HCT116 (cell line): ENCODE results near the gene RREB1. TPM values are rescaled to one million over a fixed set of nuclear protein-coding genes. Genes with fewer than 3 reads are reported as not detected.

ENCODE experiments used
- ATAC-seq: fragments of 200-7000 bp; cut with Tn5 transposase; 2 replicates; pipeline ENCODE4 v1.9.1; 2020; ENCODE audit warnings: mild to moderate bottlenecking, moderate library complexity
- BruUV-seq: library from RNA; stranded (reverse); fragments of 400-500 nt; replicated peaks from 2 replicates; lab custom pipeline; 2021; lab: Mats Ljungman, UMichigan
- CTCF ChIA-PET: fragments of 300-600 bp; sonication (Branson Sonifier 250); formaldehyde crosslinking; loops from one replicate; lab custom pipeline; 2021; ENCODE audit warnings: antibody characterized with exemption; lab: Charles Lee
- POLR2A ChIA-PET: fragments of 300-600, 350-600 bp; sonication (Branson Sonifier 250); formaldehyde crosslinking; loops from one replicate; lab custom pipeline; 2021; ENCODE audit warnings: antibody characterized with exemption; lab: Charles Lee
- RAD21 ChIA-PET, 2 experiments: fragments of 300-600 bp; sonication (Branson Sonifier 250); formaldehyde crosslinking; loops; one replicate each; lab custom pipeline; 2023; ENCODE audit warnings: low total read pairs in 2 of 2; ENCODE audit not compliant: uncharacterized antibody in 2 of 2, unreplicated experiment in 2 of 2, low non-redundant PET in 1 of 2; lab: Charles Lee
- DNase-seq: peaks from one replicate; pipeline ENCODE4 v3.0.0-alpha.2; 2010; ENCODE audit warnings: low read depth, low spot score
- H2AFZ ChIP-seq: fragments of 200-600 bp; shearing (Covaris generic), sonication (generic); 2 replicates; pipeline ENCODE4 v1.6.1; 2017; ENCODE audit warnings: low read depth, mixed run types, mixed read lengths, antibody characterized with exemption, low read length; ENCODE audit not compliant: poor library complexity, severe bottlenecking
- H3K27ac ChIP-seq: 2 replicates; pipeline ENCODE4 v1.5.1; 2012; ENCODE audit warnings: low read depth, low read length
- H3K27me3 ChIP-seq: fragments of 200-600 bp; sonication (generic); 2 replicates; pipeline ENCODE4 v1.6.1; 2016; ENCODE audit warnings: mixed run types, low read length, mixed read lengths; ENCODE audit not compliant: insufficient read depth
- H3K36me3 ChIP-seq, 2 experiments: fragments of 200-500 bp in 1 of 2; fragments of 200-600 bp in 1 of 2; sonication (Bioruptor generic) in 1 of 2; sonication (generic) in 1 of 2; 2 replicates each; pipeline versions ENCODE4 v1.5.1 to v1.6.1; 2014 to 2016; ENCODE audit warnings: low read length in 2 of 2, inconsistent platforms in 1 of 2, mixed read lengths in 1 of 2, mixed run types in 1 of 2; ENCODE audit not compliant: insufficient read depth in 2 of 2, control insufficient read depth in 1 of 2
- H3K4me1 ChIP-seq, 2 experiments: fragments of 200-600 bp in 1 of 2; sonication (generic) in 1 of 2; 2 replicates each; pipeline versions ENCODE4 v1.5.1 to v1.6.1; 2012 to 2017; ENCODE audit warnings: low read length in 2 of 2, inconsistent platforms in 1 of 2, mild to moderate bottlenecking in 1 of 2, mixed read lengths in 1 of 2, mixed run types in 1 of 2, moderate library complexity in 1 of 2; ENCODE audit not compliant: insufficient read depth in 2 of 2, control insufficient read depth in 1 of 2
- H3K4me2 ChIP-seq: fragments of 200-600 bp; sonication (generic); 2 replicates; pipeline ENCODE4 v1.6.1; 2017; ENCODE audit warnings: mixed run types, low read length, mixed read lengths
- H3K4me3 ChIP-seq, 2 experiments: fragments of 200-600 bp in 1 of 2; sonication (generic) in 1 of 2; replicated peaks in 1 of 2; 2 replicates each; pipeline ENCODE4 v1.5.1; 2011 to 2016; ENCODE audit warnings: low read length in 2 of 2, control low read depth in 1 of 2, low read depth in 1 of 2, mild to moderate bottlenecking in 1 of 2, mixed read lengths in 1 of 2, mixed run types in 1 of 2
- H3K79me2 ChIP-seq: fragments of 200-600 bp; sonication (generic); 2 replicates; pipeline ENCODE4 v1.6.1; 2017; ENCODE audit warnings: mild to moderate bottlenecking, mixed run types, low read length, moderate library complexity, mixed read lengths; ENCODE audit not compliant: insufficient read depth
- H3K9ac ChIP-seq: fragments of 200-600 bp; sonication (generic); 2 replicates; pipeline ENCODE4 v1.6.1; 2016; ENCODE audit warnings: low read length, mixed read lengths
- H3K9me2 ChIP-seq: fragments of 200-600 bp; sonication (generic), shearing (Covaris generic); 2 replicates; pipeline ENCODE4 v1.6.1; 2017; ENCODE audit warnings: mixed run types, mild to moderate bottlenecking, moderate library complexity; ENCODE audit not compliant: insufficient read depth
- H3K9me3 ChIP-seq, 2 experiments: fragments of 200-500 bp in 1 of 2; fragments of 200-600 bp in 1 of 2; sonication (Bioruptor generic) in 1 of 2; sonication (generic) in 1 of 2; 2 replicates each; pipeline ENCODE4 v1.6.1; 2014 to 2017; ENCODE audit warnings: low read length in 2 of 2, mixed read lengths in 2 of 2, inconsistent platforms in 1 of 2, low read depth in 1 of 2, mild to moderate bottlenecking in 1 of 2, mixed run types in 1 of 2, moderate library complexity in 1 of 2; ENCODE audit not compliant: control insufficient read depth in 1 of 2, insufficient read depth in 1 of 2
- H4K20me1 ChIP-seq: fragments of 200-600 bp; sonication (generic), shearing (Covaris generic); 2 replicates; pipeline ENCODE4 v1.6.1; 2017; ENCODE audit warnings: mixed run types, mild to moderate bottlenecking, moderate library complexity; ENCODE audit not compliant: insufficient read depth
- CBX3 ChIP-seq: IDR thresholded peaks from 2 replicates; pipeline ENCODE4 v1.6.1; 2012; ENCODE audit warnings: low read depth
- EGR1 ChIP-seq: IDR thresholded peaks from 2 replicates; pipeline ENCODE4 v1.6.1; 2012; ENCODE audit warnings: low read depth
- ELF1 ChIP-seq: IDR thresholded peaks from 2 replicates; pipeline ENCODE4 v1.6.1; 2012; ENCODE audit warnings: low read depth, borderline replicate concordance
- EZH2phosphoT487 ChIP-seq: fragments of 200-600 bp; IDR thresholded peaks from 2 replicates; pipeline ENCODE4 v1.6.1; 2018; ENCODE audit warnings: antibody characterized with exemption, borderline replicate concordance
- JUND ChIP-seq: IDR thresholded peaks from 2 replicates; pipeline ENCODE4 v1.6.1; 2012
- POLR2A ChIP-seq: IDR thresholded peaks from 2 replicates; pipeline ENCODE4 v1.7.0; 2011; ENCODE audit warnings: borderline replicate concordance; ENCODE audit not compliant: insufficient read depth, insufficient read length; ENCODE audit errors: extremely low read depth
- RAD21 ChIP-seq: IDR thresholded peaks from 2 replicates; pipeline ENCODE4 v1.6.1; 2012; ENCODE audit warnings: low read depth, mild to moderate bottlenecking
- SP1 ChIP-seq: IDR thresholded peaks from 2 replicates; pipeline ENCODE4 v1.6.1; 2012; ENCODE audit warnings: low read depth
- SRF ChIP-seq: IDR thresholded peaks from 2 replicates; pipeline ENCODE4 v1.6.1; 2012; ENCODE audit warnings: low read depth
- TCF7L2 ChIP-seq: IDR thresholded peaks from 2 replicates; pipeline ENCODE4 v1.7.0; 2011; ENCODE audit warnings: borderline replicate concordance, inconsistent platforms; ENCODE audit not compliant: insufficient read depth, insufficient read length; ENCODE audit errors: extremely low read depth
- ZFX ChIP-seq: fragments of 450-650 bp; IDR thresholded peaks from 2 replicates; pipeline ENCODE4 v1.6.1; 2017
- intact Hi-C: fragments of 100-400 bp; cut with micrococcal nuclease; formaldehyde crosslinking; loops from 2 replicates; pipeline ENCODE4 v1.10.0; 2022
- total RNA-seq: library from RNA; stranded (reverse); gene quantifications from one replicate; pipeline ENCODE4 v1.2.1, GENCODE V29; 2021; ENCODE audit not compliant: unreplicated experiment
- TF ChIP-seq, protein P1 (sequence below): IDR thresholded peaks from 2 replicates; pipeline ENCODE4 v1.6.1; 2012
- TF ChIP-seq, protein P2 (sequence below): IDR thresholded peaks from 2 replicates; pipeline ENCODE4 v1.6.1; 2012; ENCODE audit warnings: low read depth
- TF ChIP-seq, protein P3 (sequence below), 3 experiments: fragments of 200-600 bp in 1 of 3; sonication (generic) in 1 of 3; IDR thresholded peaks in 2 of 3; conservative IDR thresholded peaks in 1 of 3; 2 replicates each; pipeline ENCODE4 v1.5.1; 2012 to 2017; ENCODE audit warnings: low read depth in 2 of 3, low read length in 2 of 3, antibody characterized with exemption in 1 of 3, borderline replicate concordance in 1 of 3, control low read depth in 1 of 3, mild to moderate bottlenecking in 1 of 3, mixed read lengths in 1 of 3, mixed run types in 1 of 3, moderate library complexity in 1 of 3; ENCODE audit not compliant: insufficient read depth in 1 of 3

RREB1 gene
- total RNA-seq, 1 experiment from 2014 or later: 47.9 TPM

DNA sequence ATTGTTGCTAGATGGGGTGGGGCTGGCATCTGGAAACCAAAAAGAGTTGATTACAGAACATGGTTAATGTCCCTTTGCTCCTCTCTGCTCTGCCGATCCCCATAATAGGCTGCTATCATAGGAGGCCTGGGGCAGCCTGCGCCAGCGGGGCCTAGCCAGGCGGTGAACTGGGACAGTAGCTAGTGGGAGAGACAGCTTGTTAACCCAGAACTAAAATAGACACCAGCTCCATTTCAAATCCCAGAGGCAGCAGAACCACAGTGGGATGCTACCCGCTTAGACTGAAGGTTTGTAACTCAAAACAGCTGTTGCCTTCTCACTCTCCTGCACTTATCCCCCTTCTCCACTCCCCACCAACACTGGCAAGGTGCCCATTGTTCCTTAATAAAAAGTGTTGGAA lies 106.7 kb downstream of the RREB1 start:
- ATAC-seq (no peak), DNase-seq (no peak)
- Histone ChIP-seq H3K4me2 (no peak overlapping the region), H3K4me1 (peaks cover 2 to 19% of the 10 kb centered on the region in 2 experiments; a peak in 3 of 4 replicates), H3K36me3 (peaks cover 11 to 27% of the 10 kb centered on the region in 2 experiments), H4K20me1 (no peaks in the 10 kb centered on the region), H3K4me3 (no peak overlapping the region), H2AFZ (no peak overlapping the region), H3K9me2 (no peaks in the 10 kb centered on the region), H3K9me3 (no peaks in the 10 kb centered on the region), H3K79me2 (no peaks in the 10 kb centered on the region; the same call in 1 of the 2 replicates), H3K27me3 (no peaks in the 10 kb centered on the region), H3K9ac (no peak overlapping the region), H3K27ac (no peak overlapping the region)
- ChIA-PET CTCF (no interaction called here), RAD21 (no interaction called here), POLR2A (no interaction called here)
- TF ChIP-seq CBX3: no peak
- no peak for TF ChIP-seq POLR2A
- no peak for TF ChIP-seq ELF1
- TF ChIP-seq, protein P1, sequence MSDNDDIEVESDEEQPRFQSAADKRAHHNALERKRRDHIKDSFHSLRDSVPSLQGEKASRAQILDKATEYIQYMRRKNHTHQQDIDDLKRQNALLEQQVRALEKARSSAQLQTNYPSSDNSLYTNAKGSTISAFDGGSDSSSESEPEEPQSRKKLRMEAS: no peak
- TF ChIP-seq SRF: no peak
- no peak for TF ChIP-seq JUND
- TF ChIP-seq TCF7L2: no peak
- TF ChIP-seq ZFX: no peak
- no peak for TF ChIP-seq SP1
- TF ChIP-seq EGR1: no peak
- no peak for TF ChIP-seq RAD21
- TF ChIP-seq, protein P2, sequence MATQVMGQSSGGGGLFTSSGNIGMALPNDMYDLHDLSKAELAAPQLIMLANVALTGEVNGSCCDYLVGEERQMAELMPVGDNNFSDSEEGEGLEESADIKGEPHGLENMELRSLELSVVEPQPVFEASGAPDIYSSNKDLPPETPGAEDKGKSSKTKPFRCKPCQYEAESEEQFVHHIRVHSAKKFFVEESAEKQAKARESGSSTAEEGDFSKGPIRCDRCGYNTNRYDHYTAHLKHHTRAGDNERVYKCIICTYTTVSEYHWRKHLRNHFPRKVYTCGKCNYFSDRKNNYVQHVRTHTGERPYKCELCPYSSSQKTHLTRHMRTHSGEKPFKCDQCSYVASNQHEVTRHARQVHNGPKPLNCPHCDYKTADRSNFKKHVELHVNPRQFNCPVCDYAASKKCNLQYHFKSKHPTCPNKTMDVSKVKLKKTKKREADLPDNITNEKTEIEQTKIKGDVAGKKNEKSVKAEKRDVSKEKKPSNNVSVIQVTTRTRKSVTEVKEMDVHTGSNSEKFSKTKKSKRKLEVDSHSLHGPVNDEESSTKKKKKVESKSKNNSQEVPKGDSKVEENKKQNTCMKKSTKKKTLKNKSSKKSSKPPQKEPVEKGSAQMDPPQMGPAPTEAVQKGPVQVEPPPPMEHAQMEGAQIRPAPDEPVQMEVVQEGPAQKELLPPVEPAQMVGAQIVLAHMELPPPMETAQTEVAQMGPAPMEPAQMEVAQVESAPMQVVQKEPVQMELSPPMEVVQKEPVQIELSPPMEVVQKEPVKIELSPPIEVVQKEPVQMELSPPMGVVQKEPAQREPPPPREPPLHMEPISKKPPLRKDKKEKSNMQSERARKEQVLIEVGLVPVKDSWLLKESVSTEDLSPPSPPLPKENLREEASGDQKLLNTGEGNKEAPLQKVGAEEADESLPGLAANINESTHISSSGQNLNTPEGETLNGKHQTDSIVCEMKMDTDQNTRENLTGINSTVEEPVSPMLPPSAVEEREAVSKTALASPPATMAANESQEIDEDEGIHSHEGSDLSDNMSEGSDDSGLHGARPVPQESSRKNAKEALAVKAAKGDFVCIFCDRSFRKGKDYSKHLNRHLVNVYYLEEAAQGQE: no peak
- TF ChIP-seq EZH2phosphoT487: no peak
- TF ChIP-seq, protein P3, sequence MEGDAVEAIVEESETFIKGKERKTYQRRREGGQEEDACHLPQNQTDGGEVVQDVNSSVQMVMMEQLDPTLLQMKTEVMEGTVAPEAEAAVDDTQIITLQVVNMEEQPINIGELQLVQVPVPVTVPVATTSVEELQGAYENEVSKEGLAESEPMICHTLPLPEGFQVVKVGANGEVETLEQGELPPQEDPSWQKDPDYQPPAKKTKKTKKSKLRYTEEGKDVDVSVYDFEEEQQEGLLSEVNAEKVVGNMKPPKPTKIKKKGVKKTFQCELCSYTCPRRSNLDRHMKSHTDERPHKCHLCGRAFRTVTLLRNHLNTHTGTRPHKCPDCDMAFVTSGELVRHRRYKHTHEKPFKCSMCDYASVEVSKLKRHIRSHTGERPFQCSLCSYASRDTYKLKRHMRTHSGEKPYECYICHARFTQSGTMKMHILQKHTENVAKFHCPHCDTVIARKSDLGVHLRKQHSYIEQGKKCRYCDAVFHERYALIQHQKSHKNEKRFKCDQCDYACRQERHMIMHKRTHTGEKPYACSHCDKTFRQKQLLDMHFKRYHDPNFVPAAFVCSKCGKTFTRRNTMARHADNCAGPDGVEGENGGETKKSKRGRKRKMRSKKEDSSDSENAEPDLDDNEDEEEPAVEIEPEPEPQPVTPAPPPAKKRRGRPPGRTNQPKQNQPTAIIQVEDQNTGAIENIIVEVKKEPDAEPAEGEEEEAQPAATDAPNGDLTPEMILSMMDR (IDR thresholded peaks at IDR 0.05 in 2 of 3, conservative IDR thresholded peaks at IDR 0.05 in 1 of 3; ENCODE audit: borderline replicate concordance in 1 of 3, insufficient read depth in 1 of 3, low read depth in 2 of 3, low read length in 2 of 3): no peak
- no TSS peak for BruUV-seq
- intact Hi-C loops: no loop called here
